GM21367 (cell line): ENCODE data around the gene PKD1.
A peak's percentile ranks its signal among the peaks of the same experiment; 100 is the strongest.

Experiments used
- ATAC-seq: cut with Tn5 transposase; IDR thresholded peaks from one replicate; pipeline ENCODE4 v1.9.1; 2021; ENCODE audit not compliant: unreplicated experiment

The PKD1 gene

DNA sequence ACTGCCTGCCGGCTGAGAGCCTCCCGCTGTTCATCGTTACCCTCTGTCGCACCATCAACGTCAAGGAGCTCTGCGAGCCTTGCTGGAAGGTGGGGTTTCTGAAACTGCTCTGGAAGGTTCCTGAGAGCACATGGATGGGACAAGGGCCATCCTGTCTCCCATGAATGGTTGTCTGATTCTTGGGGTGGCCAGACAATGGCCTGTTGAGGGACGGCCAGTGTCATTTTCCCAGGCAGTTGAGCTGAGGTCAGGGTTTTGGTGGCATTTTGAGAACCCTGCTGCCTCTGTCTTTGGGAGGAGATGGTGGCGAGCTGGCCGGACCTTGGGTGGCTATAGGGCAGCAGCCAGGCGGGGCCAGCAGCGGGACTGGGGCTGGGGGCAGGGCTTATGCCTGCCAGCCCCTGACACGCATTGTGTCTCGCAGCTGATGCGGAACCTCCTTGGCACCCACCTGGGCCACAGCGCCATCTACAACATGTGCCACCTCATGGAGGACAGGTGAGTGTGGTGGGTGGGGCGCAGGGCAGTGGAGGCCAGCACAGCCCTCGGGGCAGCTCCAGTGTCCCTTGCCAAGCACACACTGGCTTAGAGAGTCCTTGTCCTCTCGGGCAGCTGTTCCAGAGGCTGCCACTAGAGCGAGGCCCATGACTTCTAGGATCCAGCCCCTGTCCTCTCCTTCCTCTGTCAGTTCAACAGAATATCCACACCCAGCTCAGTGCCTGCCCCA, 78.9 kb downstream of the PKD1 start:
- no peak for ATAC-seq

DNA sequence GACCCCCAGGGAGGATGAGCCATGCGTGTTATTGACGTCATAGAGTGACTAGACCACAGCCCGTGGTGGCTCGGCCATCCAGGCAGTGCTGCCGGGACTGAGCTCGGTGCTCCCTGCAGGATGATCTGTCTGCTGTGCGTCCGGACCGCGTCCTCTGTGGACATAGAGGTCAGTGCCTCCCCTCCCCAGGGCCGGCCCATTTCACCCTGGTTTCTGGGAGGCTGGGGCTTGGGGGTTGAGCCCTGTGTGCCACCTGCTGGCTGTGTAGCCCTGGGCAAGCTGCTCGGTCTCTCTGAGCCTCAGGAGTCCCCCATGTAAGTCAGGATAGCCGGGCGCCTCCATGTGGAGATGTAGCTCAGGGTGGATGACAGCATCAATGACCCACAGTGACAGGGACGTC, 79.6 kb downstream of the PKD1 start:
- ATAC-seq = no peak

- no peak for ATAC-seq
Observed at GRCh38 chr16:2054543-2055245, 81.0 kb downstream of the PKD1 start.

DNA sequence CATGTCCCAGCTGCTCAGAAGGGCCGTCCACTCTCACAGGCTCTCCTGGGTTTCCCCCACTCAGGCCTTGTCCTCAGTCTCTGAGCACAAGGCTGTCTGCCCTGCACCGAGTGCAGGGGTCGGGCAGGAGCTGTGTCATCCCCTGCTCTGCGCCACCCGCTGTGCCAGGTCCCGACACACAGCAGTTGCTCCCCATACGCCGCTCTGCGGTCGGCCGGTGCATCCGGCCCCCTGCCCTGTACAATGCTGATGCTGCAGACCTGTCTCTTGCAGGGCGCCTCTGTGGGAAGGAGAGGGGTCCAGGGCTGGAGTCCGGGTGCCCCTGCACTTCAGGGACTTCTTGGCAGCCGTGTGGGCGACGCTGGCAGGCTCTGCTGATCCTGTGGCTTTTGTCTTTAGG, 81.8 kb downstream of the PKD1 start:
- no peak for ATAC-seq

DNA sequence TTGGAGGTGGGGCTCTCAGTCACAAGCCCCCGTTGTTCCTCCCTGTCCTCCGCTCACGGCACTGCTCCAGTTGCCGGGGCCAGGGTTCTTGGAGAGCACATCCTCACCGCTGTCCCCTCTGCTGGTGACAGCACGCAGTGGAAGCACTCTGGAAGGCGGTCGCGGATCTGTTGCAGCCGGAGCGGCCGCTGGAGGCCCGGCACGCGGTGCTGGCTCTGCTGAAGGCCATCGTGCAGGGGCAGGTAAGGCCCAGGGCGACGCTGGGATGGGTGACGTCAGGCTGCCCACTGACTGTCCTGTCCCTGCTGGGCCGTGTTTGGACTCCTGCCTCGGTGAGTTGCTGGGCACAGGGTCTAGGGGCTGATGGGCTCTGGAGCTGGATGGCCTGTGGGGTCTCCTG, 82.5 kb downstream of the PKD1 start:
- no peak for ATAC-seq

DNA sequence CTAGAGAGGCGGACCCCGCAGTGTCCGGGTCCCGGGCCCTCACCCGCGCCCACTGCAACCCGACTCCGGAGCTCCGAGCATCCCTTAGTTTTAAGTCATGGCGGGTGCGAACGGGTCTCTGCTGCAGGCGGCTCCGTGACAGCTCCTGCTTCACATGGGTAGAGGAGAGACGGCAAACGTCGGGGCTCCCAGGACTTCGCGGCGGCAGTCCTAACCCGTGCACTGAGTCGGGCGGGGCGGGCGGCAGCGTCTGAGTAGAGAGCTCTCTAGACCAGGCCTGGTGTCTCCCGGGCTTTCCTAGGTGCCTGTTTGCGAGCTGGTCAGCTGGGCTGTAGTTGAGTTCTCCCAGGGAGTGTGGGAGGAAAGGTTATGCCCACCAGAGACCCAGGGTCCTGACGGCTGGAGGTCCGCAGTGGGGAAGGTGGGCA, 87.6 kb downstream of the PKD1 start:
- no peak for ATAC-seq

GRCh38 chr16:2047330-2048115, 88.2 kb downstream of the PKD1 start, which contains the start of the genes NTHL1 and TSC2:
NTHL1 (minus strand) TSS chr16:2047834; CDS start chr16:2047823, 11 bp downstream.
TSC2 (plus strand) TSS chr16:2047985; CDS start chr16:2048616, 631 bp downstream.
- ATAC-seq = peak; percentile 80

GRCh38 chr16:2046893-2047329, 88.8 kb downstream of the PKD1 start:
- ATAC-seq = no peak

DNA sequence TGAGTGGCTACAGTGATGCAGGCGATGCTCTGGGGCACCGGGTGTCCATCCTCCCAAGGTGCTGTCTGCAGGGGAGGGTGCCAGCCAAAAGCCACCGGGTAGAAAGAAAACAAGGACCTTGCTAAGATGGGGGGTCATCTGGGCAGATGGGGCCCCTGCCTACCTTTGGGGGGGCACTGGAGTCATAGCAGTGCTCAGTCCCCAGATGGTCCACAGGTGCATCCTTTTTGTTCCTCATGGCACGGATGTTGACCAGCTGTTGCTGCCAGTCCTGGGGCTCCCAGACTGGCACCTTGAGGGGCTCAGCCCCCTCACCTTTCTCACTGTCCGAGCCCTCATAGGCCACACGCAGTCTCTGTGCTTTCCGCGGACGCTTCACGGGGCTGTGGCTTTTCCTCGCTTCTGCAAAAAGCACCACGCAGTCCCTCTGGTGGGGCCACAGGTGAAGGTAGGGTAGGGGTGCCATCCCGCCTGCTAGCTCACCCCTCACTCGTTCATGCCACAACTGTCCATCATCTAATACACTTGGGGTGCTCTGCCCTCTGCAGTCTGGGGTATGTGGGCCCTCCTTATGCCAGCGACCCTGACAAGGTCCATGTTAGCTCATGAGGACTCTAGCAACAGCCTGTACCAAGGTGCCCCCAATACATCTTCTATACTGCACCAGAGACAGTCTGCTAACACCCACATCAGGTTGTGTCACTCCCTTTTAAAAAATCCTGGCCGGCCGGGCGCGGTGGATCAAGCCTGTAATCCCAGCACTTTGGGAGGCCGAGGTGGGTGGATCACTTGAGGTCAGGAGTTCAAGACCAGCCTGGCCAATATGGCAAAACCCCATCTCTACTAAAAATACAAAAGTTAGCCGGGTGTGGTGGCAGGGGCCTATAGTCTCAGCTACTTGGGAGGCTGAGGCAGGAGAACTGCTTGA, 89.5 kb downstream of the PKD1 start:
- no peak for ATAC-seq

DNA sequence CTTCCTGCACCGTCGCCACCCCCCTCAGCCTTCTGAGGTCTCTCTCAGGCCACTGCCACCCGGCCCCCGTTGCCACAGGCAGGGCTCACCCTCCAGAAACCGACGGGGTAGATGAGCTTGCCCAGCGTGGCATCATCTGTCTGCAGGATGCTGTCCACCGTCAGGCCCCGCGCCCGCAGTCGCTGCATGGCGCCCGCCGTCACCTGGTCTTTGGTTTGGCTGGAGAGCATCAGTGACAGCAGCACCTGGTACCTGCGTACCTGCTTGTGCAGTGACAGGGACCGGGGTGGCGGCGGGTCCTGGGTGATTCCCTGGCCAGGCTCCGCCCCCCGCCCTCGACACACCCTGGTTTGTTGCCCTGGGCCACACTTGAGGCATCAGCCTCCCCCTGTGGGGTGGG, 91.2 kb downstream of the PKD1 start:
- ATAC-seq = no peak

GRCh38 chr16:2043667-2044451, 91.8 kb downstream of the PKD1 start:
- no peak for ATAC-seq

DNA sequence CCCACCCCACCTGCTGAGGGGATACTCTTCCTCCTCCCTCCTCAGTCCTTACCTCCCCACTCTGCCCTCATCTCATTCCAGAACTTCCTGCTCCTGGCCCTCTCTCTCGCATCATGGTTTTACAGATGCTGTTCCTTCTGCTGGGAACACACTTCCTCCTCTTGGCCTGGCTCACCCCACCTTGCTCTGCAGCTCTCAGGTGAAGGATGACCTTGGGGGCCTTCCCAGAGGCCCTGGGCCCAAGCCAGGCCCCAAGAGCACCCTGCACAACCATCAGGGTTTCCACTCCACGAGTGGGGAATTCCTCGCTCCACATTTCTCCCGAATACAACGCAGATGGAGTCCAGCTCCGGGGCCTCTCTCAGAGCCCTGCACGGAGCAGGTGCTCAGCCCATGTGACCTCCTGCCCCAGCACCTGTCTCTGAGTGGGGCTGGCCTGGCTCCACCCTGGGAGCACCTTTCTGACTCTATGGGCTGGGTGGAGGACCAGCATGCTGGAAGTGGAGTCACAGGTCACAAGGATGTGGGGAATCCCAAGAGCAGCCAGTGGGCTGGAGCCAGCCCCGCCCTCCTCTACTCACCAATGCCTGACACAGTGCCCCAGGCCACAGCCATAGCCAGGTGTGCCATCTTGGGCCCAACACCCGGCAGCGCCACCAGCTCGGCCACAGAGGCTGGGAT, 92.6 kb downstream of the PKD1 start:
- no peak for ATAC-seq

GRCh38 chr16:2042171-2042985, 93.3 kb downstream of the PKD1 start:
- no peak for ATAC-seq

GRCh38 chr16:2040787-2041522, 94.7 kb downstream of the PKD1 start:
- ATAC-seq = no peak

DNA sequence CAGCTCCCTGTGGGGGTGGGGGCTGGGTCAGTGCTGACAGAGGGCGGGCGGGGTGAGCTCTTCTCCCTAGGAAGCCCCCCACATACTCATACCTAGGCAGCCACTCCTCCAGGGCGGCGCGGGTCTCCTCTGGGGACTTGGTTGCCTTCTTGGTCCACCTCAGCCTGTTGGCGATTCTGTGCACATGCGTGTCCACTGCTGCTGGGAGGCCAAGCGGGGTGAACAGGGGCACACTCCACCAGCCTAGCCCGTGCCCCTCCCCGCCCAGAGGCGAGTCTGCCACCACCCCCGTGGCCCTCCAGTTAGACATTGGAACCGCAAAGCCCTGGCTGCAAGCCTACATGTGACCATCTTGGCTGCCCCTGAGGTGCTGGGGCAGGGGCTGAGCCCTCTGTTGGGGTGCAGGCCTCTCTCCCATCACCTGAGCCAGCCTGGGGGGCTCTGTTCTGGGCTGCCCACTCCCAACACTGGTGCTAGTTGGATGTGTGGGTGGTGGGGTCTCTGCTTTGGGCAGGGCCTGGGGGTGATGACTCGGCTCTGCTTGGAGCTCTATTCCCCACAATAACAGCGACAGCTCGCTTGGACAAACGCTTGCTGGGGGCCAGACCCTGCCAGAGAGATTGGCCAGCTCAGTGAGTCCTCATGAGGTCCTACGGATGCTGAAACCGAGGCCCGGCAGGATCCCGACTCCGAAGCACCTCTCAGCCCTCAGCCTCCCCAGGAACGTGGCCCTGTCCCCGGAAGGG, 95.5 kb downstream of the PKD1 start:
- ATAC-seq = no peak

- ATAC-seq = no peak
Observed at GRCh38 chr16:2039274-2040031, 96.2 kb downstream of the PKD1 start.
